Activated CD8-positive, alpha-beta memory T cell treated with anti-CD3 and anti-CD28 coated beads for 24 hours (primary cell): ENCODE results near the gene ARFGEF3.

Experiments used
- DNase-seq: peaks from one replicate; pipeline ENCODE4 v3.0.0-alpha.2; 2020

Gene ARFGEF3

GRCh38 chr6:138162111-138162954, 594 bp downstream of the ARFGEF3 start:
- peak; percentile 58 for DNase-seq

- DNase-seq: no peak
These were observed 1.3 kb downstream of the ARFGEF3 start for GRCh38 chr6:138162955-138163575.

GRCh38 chr6:138175596-138175995, 13.9 kb downstream of the ARFGEF3 start:
- no peak for DNase-seq

GRCh38 chr6:138176652-138177232, 15.0 kb downstream of the ARFGEF3 start:
- no peak for DNase-seq

GRCh38 chr6:138182939-138183789, 21.4 kb downstream of the ARFGEF3 start:
- DNase-seq: no peak

GRCh38 chr6:138183790-138184134, 22.0 kb downstream of the ARFGEF3 start:
- DNase-seq: no peak

GRCh38 chr6:138184230-138184629, 22.5 kb downstream of the ARFGEF3 start:
- no peak for DNase-seq

GRCh38 chr6:138187156-138187555, 25.4 kb downstream of the ARFGEF3 start:
- DNase-seq: no peak

- no peak for DNase-seq
These were observed 26.7 kb downstream of the ARFGEF3 start for GRCh38 chr6:138188278-138188941.

- DNase-seq: no peak
These were observed 32.5 kb downstream of the ARFGEF3 start for GRCh38 chr6:138194287-138194686.

GRCh38 chr6:138196122-138196738, 34.5 kb downstream of the ARFGEF3 start:
- DNase-seq: no peak

GRCh38 chr6:138197570-138197969, 35.8 kb downstream of the ARFGEF3 start:
- DNase-seq: no peak

- DNase-seq: no peak
These were observed 36.8 kb downstream of the ARFGEF3 start for GRCh38 chr6:138198430-138199091.

GRCh38 chr6:138201836-138202235, 40.1 kb downstream of the ARFGEF3 start:
- DNase-seq: no peak

- no peak for DNase-seq
These were observed 41.6 kb downstream of the ARFGEF3 start for GRCh38 chr6:138203315-138203714.

GRCh38 chr6:138204303-138204702, 42.6 kb downstream of the ARFGEF3 start:
- no peak for DNase-seq

- DNase-seq: no peak
These were observed 43.1 kb downstream of the ARFGEF3 start for GRCh38 chr6:138204792-138205384.

GRCh38 chr6:138205437-138206094, 43.8 kb downstream of the ARFGEF3 start:
- DNase-seq: no peak

- no peak for DNase-seq
These were observed 45.1 kb downstream of the ARFGEF3 start for GRCh38 chr6:138206862-138207261.

- DNase-seq: no peak
These were observed 49.4 kb downstream of the ARFGEF3 start for GRCh38 chr6:138211048-138211581.
